ENCODE data around the gene DDX23. TPM values are rescaled to one million over a fixed set of nuclear protein-coding genes. Genes with fewer than 3 reads are reported as not detected.

DDX23 gene
- total RNA-seq, 1 experiment from 2014 or later = 80.8 TPM

DNA sequence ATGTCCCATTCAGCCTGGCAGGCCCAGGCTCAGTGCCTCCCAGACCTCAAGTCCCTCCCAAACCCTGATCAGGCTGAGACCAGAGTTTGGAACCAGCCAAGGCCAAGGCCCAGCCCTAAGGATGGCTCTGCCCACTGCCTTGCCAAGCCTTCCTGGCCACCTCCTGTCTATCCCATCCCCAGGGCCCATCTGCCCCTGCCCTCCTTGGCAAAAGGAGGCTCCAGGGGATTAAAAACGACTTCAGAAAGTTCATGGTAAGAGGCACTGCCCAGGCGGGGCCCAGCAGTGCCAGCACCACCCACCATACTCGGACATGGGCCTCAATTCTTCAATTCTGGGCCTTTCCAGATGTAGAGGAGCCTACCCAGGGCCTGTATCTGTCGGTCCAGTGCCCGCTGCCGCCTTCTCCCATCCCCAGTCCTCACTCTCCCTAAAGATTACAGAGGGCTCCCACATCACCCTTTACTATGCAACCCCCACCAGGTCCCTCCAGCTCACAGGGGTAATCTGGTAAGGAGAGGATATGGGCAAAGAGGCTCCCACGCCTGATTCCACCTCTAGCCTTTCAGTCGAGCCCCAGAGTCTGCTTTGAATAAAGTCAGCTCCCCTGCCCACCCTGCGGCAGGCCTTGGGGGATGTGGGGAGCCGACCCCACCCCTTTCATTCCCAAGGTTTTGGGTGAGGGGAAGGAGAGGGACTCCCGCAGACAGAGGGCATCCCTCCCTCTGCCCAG, 64.0 kb downstream of the DDX23 start:
- no peak for DNase-seq
- H3K4me3 Mint-ChIP-seq (ENCODE audit: low read depth, unreplicated experiment) = peak overlapping the region; percentile 97
- no peak for TF ChIP-seq CTCF (IDR thresholded peaks at IDR 0.05; ENCODE audit: unreplicated experiment)
- no peaks in the 10 kb centered on the region for H3K27me3 Mint-ChIP-seq (ENCODE audit: unreplicated experiment)
- intact Hi-C loops (cut with micrococcal nuclease; ENCODE audit: unreplicated experiment) = no loop called here
- H3K9me3 Mint-ChIP-seq (ENCODE audit: low read depth, unreplicated experiment) = no peaks in the 10 kb centered on the region
- peak overlapping the region; percentile 12 for H3K27ac Mint-ChIP-seq (ENCODE audit: unreplicated experiment)
- no TSS peak for BruUV-seq (replicated peaks)
- CTCF ChIA-PET = no interaction called here
- peaks cover 13% of the 10 kb centered on the region for H3K4me1 Mint-ChIP-seq (ENCODE audit: low read depth, unreplicated experiment)
- H3K36me3 Mint-ChIP-seq (ENCODE audit: insufficient read depth, unreplicated experiment) = peaks cover 24% of the 10 kb centered on the region

- Mint-ChIP-seq H3K9me3 (ENCODE audit: low read depth, unreplicated experiment) (no peaks in the 10 kb centered on the region), H3K36me3 (ENCODE audit: insufficient read depth, unreplicated experiment) (peaks cover 27% of the 10 kb centered on the region), H3K4me1 (ENCODE audit: low read depth, unreplicated experiment) (peaks cover 18% of the 10 kb centered on the region), H3K27ac (ENCODE audit: unreplicated experiment) (peak overlapping the region; percentile 12), H3K27me3 (ENCODE audit: unreplicated experiment) (no peaks in the 10 kb centered on the region), H3K4me3 (ENCODE audit: low read depth, unreplicated experiment) (peak overlapping the region; percentile 97)
- TF ChIP-seq CTCF (IDR thresholded peaks at IDR 0.05; ENCODE audit: unreplicated experiment) = no peak
- intact Hi-C loops (cut with micrococcal nuclease; ENCODE audit: unreplicated experiment) = no loop called here
- no peak for DNase-seq
- no TSS peak for BruUV-seq (replicated peaks)
- CTCF ChIA-PET = no interaction called here
Observed at GRCh38 chr12:48786591-48787544, 65.1 kb downstream of the DDX23 start.

DNA sequence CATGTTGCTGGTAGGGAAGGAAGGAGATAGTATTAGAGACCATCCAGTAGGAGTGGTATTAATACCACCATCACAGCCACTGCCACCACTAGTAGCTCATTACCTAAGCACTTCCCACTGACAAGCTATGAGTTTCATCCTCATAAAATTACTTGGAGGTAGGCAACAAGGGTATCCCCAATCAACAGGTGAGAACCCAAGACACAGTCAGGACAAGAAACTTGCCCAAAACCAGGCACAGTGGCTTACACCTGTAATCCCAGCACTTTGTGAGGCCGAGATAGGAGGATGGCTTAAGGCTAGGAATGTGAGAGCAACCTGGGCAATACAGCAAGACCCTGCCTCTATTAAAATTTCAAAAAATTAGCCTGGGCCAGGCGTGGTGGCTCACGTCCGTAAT, 68.5 kb downstream of the DDX23 start:
- no TSS peak for BruUV-seq (replicated peaks)
- H3K27me3 Mint-ChIP-seq (ENCODE audit: unreplicated experiment) = no peaks in the 10 kb centered on the region
- no peak overlapping the region for H3K27ac Mint-ChIP-seq (ENCODE audit: unreplicated experiment)
- H3K36me3 Mint-ChIP-seq (ENCODE audit: insufficient read depth, unreplicated experiment) = peaks cover 16% of the 10 kb centered on the region
- no peak for TF ChIP-seq CTCF (IDR thresholded peaks at IDR 0.05; ENCODE audit: unreplicated experiment)
- CTCF ChIA-PET = no interaction called here
- DNase-seq = no peak
- H3K9me3 Mint-ChIP-seq (ENCODE audit: low read depth, unreplicated experiment) = no peaks in the 10 kb centered on the region
- intact Hi-C loops (cut with micrococcal nuclease; ENCODE audit: unreplicated experiment) = no loop called here
- H3K4me3 Mint-ChIP-seq (ENCODE audit: low read depth, unreplicated experiment) = no peak overlapping the region
- peaks cover 24% of the 10 kb centered on the region for H3K4me1 Mint-ChIP-seq (ENCODE audit: low read depth, unreplicated experiment)

DNA sequence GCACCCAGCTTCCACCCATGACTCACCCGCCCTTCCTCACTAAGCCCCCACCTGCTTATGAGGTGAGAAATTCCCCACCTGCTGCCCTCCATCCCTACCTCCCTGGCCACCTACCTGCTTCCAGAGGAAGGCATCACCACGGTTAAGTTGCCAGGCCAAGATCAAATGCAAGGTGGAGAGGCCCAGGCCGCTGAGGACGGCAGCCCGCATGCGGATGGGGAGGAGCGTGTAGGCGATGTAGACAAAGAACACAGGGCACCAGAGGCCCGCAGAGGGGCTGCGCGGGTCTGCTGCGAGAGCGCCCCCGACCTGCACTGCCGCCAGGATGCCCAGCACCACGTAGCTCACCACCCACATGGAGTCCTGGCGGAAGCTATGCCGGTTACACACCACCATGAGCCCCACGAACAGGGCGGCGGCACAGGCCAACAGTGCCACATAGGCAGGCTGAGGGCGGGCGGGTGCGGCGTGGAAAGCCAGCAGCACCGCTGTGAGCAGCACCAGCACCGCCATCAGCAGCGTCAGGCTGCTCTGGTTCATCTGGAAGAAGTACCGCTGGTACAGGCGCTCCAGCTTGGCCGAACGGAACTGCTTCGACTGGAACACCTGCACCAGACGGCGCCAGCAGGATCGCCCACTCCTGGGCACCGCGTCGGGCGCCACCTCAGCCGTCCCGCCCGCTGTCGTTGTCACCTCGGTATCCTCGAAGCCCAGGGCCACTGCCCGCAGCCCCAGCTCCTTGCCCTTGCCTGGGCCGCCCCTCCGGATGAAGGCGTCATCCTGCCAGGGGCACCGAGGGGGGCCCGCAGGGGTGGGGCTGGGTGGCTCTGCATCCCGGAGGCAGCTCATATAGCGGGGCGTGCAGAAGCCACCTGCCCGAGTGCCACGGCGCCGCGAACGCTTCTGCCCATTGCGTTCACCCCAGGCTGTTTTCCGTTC, 69.2 kb downstream of the DDX23 start:
- TF ChIP-seq CTCF (IDR thresholded peaks at IDR 0.05; ENCODE audit: unreplicated experiment) = no peak
- Mint-ChIP-seq H3K27me3 (ENCODE audit: unreplicated experiment) (no peaks in the 10 kb centered on the region), H3K9me3 (ENCODE audit: low read depth, unreplicated experiment) (no peaks in the 10 kb centered on the region), H3K27ac (ENCODE audit: unreplicated experiment) (no peak overlapping the region), H3K4me1 (ENCODE audit: low read depth, unreplicated experiment) (peaks cover 19% of the 10 kb centered on the region), H3K4me3 (ENCODE audit: low read depth, unreplicated experiment) (no peak overlapping the region), H3K36me3 (ENCODE audit: insufficient read depth, unreplicated experiment) (peaks cover 10% of the 10 kb centered on the region)
- BruUV-seq (replicated peaks) = no TSS peak
- CTCF ChIA-PET = no interaction called here
- DNase-seq = no peak
- intact Hi-C loops (cut with micrococcal nuclease; ENCODE audit: unreplicated experiment) = no loop called here
